GM23248 (cell line): Measurements from ENCODE around the gene MINDY3. TPM values are rescaled to one million over a fixed set of nuclear protein-coding genes. Genes with fewer than 3 reads are reported as not detected.
A peak's percentile ranks its signal among the peaks of the same experiment; 100 is the strongest.

ENCODE experiments used
- DNase-seq: peaks from one replicate; pipeline ENCODE4 v3.0.0-alpha.2; 2015
- H2AFZ ChIP-seq: fragments of 200-600 bp; sonication (generic); 2 replicates; pipeline ENCODE4 v1.6.1; 2016; ENCODE audit warnings: antibody characterized with exemption
- H3F3A ChIP-seq: fragments of 200-600 bp; sonication (generic); 2 replicates; pipeline ENCODE4 v1.6.1; 2016; ENCODE audit warnings: mild to moderate bottlenecking, antibody characterized with exemption, mixed run types; ENCODE audit not compliant: insufficient read depth
- H3K27ac ChIP-seq: fragments of 200-600 bp; sonication (generic); 2 replicates; pipeline ENCODE4 v1.5.1; 2016; ENCODE audit warnings: mild to moderate bottlenecking
- H3K27me3 ChIP-seq: fragments of 200-600 bp; sonication (generic); replicated peaks from 2 replicates; pipeline ENCODE4 v1.6.1; 2016; ENCODE audit warnings: mild to moderate bottlenecking; ENCODE audit not compliant: insufficient read depth
- H3K36me3 ChIP-seq: fragments of 200-600 bp; sonication (generic); 2 replicates; pipeline ENCODE4 v1.6.1; 2016; ENCODE audit warnings: low read depth, mild to moderate bottlenecking
- H3K4me1 ChIP-seq: fragments of 200-600 bp; sonication (generic); 2 replicates; pipeline ENCODE4 v1.6.1; 2016; ENCODE audit warnings: mild to moderate bottlenecking; ENCODE audit not compliant: insufficient read depth
- H3K4me2 ChIP-seq: fragments of 200-600 bp; sonication (generic); one replicate; pipeline ENCODE4 v1.6.1; 2016; ENCODE audit warnings: mild to moderate bottlenecking; ENCODE audit not compliant: unreplicated experiment
- H3K4me3 ChIP-seq: fragments of 200-600 bp; sonication (generic); 2 replicates; pipeline ENCODE4 v1.5.1; 2016; ENCODE audit warnings: mild to moderate bottlenecking
- H3K79me2 ChIP-seq: fragments of 200-600 bp; sonication (generic); 2 replicates; pipeline ENCODE4 v1.6.1; 2016; ENCODE audit warnings: mild to moderate bottlenecking; ENCODE audit not compliant: insufficient read depth
- H3K9ac ChIP-seq: fragments of 200-600 bp; sonication (generic); 2 replicates; pipeline ENCODE4 v1.6.1; 2016; ENCODE audit warnings: mild to moderate bottlenecking
- H3K9me2 ChIP-seq: fragments of 200-600 bp; sonication (generic); 2 replicates; pipeline ENCODE4 v1.6.1; 2016; ENCODE audit warnings: mixed run types, mild to moderate bottlenecking, moderate library complexity; ENCODE audit not compliant: insufficient read depth
- H3K9me3 ChIP-seq: fragments of 200-600 bp; sonication (generic); one replicate; pipeline ENCODE4 v1.6.1; 2017; ENCODE audit warnings: low read depth
- H4K20me1 ChIP-seq: fragments of 200-600 bp; sonication (generic); 2 replicates; pipeline ENCODE4 v1.6.0; 2016; ENCODE audit not compliant: insufficient read depth
- EZH2 ChIP-seq: fragments of 200-600 bp; sonication (generic); IDR thresholded peaks from 2 replicates; pipeline ENCODE4 v1.6.1; 2018; ENCODE audit warnings: antibody characterized with exemption, mild to moderate bottlenecking; ENCODE audit not compliant: insufficient read depth, poor library complexity, severe bottlenecking
- EZH2phosphoT487 ChIP-seq: fragments of 200-600 bp; sonication (generic); IDR thresholded peaks from 2 replicates; pipeline ENCODE4 v1.6.1; 2018; ENCODE audit warnings: antibody characterized with exemption, moderate library complexity, mild to moderate bottlenecking, low read depth; ENCODE audit not compliant: insufficient read depth
- WGBS, 2 experiments: methylation state at CpG; one replicate each; pipeline ENCODE4 v1.1.6; 2015 to 2017; ENCODE audit warnings: low lambda C conversion rate in 2 of 2, low coverage in 1 of 2; ENCODE audit errors: missing lambda C conversion rate in 2 of 2; 5-methylcytosine and 5-hydroxymethylcytosine counted together
- in situ Hi-C: fragments of 300-500 bp; cut with MboI; formaldehyde crosslinking; loops from 2 replicates; pipeline ENCODE4 v1.15.0; 2020
- polyA plus RNA-seq: library from polyadenylated mRNA; unstranded; fragments of >200 nt; fragmentation: Nextera tagmentation; extraction: Ambion mirVana; gene quantifications from 2 replicates; pipeline ENCODE4 v1.2.1, GENCODE V29; 2016
- total RNA-seq: library from RNA; depleted of rRNA; stranded (reverse); fragments of >200 nt; shearing (Covaris generic); gene quantifications from 2 replicates; pipeline ENCODE4 v1.2.3, GENCODE V29; 2014

The MINDY3 gene
- total and polyA plus RNA-seq, 2 experiments from 2014 or later, result 37.2 to 43.1 TPM

DNA sequence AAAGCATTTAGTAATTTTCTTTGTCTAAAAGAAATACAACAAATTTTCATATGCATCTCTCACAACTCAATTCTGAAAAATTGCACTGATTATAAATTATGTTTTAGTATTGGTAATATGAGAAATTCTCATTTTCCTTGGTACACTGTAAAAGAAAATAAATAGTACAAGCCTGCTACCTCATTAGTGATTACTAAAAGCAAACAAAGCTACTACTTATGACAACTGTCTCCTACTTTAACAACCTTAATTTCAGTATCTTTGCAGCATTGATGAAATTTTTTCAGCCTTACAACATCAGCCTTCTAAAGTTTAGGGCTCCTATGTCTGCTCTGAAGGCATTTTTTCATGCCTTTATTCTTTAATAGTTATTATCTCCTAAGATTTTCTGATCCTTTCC lies 65.7 kb downstream of the MINDY3 start:
- TF ChIP-seq EZH2 (no peak), EZH2phosphoT487 (no peak)
- Histone ChIP-seq H4K20me1 (no peaks in the 10 kb centered on the region), H3K9me3 (no peaks in the 10 kb centered on the region), H2AFZ (no peak overlapping the region), H3F3A (peaks cover 40% of the 10 kb centered on the region), H3K79me2 (peaks cover 6% of the 10 kb centered on the region; the same call in 1 of the 2 replicates), H3K27me3 (no peaks in the 10 kb centered on the region), H3K9me2 (no peaks in the 10 kb centered on the region), H3K27ac (no peak overlapping the region), H3K4me1 (peaks cover 32% of the 10 kb centered on the region), H3K4me2 (no peak overlapping the region), H3K36me3 (peaks cover 20% of the 10 kb centered on the region), H3K4me3 (no peak overlapping the region), H3K9ac (no peak overlapping the region)
- in situ Hi-C loops, result no loop called here
- DNase-seq, result no peak

DNA sequence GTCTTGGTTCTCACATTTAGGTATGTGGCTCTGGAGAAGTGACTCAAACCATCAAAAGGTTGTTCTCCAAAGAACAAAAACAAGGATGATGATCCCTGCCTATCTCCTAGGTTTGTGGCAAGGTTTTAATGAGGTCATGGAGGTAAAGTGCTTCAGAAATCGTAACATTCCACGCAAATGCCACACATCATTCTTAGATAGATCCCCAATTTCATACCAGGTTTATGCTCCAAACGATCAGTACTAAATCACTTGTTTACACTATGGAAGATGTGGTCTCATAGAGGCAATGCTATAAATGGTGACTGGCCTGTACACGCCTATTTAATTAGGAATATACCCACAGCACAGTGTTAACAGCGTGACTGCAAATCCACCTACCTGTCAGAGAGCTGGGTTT lies 66.6 kb downstream of the MINDY3 start:
- H3K27me3 ChIP-seq, result no peaks in the 10 kb centered on the region
- 0 out of 2 replicates have a peak, but pooled peaks cover 3% of the 10 kb centered on the region for H3K79me2 ChIP-seq
- H3K9me2 ChIP-seq, result no peaks in the 10 kb centered on the region
- H3K4me3 ChIP-seq, result no peak overlapping the region
- peaks cover 49% of the 10 kb centered on the region for H3F3A ChIP-seq
- DNase-seq, result no peak
- no peak overlapping the region for H3K4me2 ChIP-seq
- in situ Hi-C loops, result no loop called here
- H3K4me1 ChIP-seq, result peaks cover 38% of the 10 kb centered on the region
- no peak for TF ChIP-seq EZH2
- TF ChIP-seq EZH2phosphoT487, result no peak
- H3K36me3 ChIP-seq, result peaks cover 20% of the 10 kb centered on the region
- no peak overlapping the region for H3K9ac ChIP-seq
- WGBS, 2 experiments, result 90 to 94% methylated on average over 5 of the region's 5 CpGs
- H2AFZ ChIP-seq, result no peak overlapping the region
- H4K20me1 ChIP-seq, result no peaks in the 10 kb centered on the region
- no peaks in the 10 kb centered on the region for H3K9me3 ChIP-seq
- H3K27ac ChIP-seq, result no peak overlapping the region

DNA sequence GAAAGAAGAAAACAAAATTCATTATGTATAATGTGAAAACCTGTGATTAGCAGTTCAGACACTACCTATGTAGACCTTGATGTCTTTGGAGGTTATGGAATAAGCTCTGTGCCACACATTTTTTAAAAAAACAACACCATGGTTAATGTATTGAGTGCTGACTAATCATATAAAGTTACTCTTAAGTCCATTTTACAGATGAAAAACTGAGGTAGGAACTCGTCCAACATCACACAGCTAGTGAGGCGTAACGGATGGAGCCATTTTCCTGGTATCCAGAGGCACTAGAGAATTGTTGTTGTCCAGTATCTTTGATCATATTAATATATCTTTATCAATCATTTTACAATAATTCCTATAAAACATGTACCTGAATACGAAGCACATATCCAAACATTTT lies 67.5 kb downstream of the MINDY3 start:
- 96 to 97% methylated on average over 4 of the region's 4 CpGs for WGBS, 2 experiments
- Histone ChIP-seq H3K27me3 (no peaks in the 10 kb centered on the region), H3K9me2 (no peaks in the 10 kb centered on the region), H3K27ac (no peak overlapping the region), H3K4me1 (peaks cover 38% of the 10 kb centered on the region), H3K4me3 (no peak overlapping the region), H3K36me3 (peaks cover 20% of the 10 kb centered on the region), H4K20me1 (no peaks in the 10 kb centered on the region), H3K4me2 (no peak overlapping the region), H2AFZ (no peak overlapping the region), H3K79me2 (peaks cover 5% of the 10 kb centered on the region; the same call in 1 of the 2 replicates), H3K9me3 (no peaks in the 10 kb centered on the region), H3F3A (peaks cover 53% of the 10 kb centered on the region), H3K9ac (no peak overlapping the region)
- DNase-seq, result no peak
- in situ Hi-C loops, result no loop called here
- TF ChIP-seq EZH2phosphoT487 (no peak), EZH2 (no peak)

DNA sequence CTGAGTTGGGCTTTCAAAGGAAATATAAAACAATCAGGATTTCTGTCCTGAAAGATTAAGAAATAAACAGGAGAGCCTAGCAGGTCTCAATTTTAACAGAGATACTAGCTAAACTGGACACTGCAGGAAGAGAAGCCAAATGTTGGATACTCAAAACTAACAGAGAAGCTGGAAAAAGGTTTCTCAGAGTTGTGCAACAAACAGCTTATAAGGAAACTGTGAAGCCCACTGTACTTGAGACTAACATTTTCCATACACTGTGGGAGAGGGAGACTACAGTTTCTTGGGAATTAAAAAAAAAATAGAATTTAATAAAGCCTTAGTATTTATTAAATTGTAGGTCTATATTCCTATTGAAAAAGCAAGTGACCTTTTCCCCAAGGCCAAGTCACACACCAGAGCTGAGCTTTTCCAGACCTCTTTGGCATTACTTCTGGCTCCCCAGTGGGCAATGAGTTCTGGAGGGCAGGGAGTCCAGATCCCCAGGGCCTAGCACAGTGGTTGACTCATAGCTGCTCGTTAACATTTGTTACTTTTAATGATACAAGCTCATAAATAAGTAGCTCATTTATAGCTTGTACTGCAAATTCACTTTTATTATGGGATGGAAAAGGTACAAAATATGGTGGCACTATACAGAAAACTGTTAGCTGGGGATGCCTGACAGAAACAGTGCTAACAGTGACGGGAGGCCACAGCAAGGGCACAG lies 68.3 kb downstream of the MINDY3 start:
- 9 to 12% methylated on average over 2 of the region's 2 CpGs for WGBS, 2 experiments
- in situ Hi-C loops, result no loop called here

More for the DNA sequence above, 68.3 kb downstream of the MINDY3 start:
- H3K4me2 ChIP-seq, result peak overlapping the region; percentile 34
- H3K4me1 ChIP-seq, result peaks cover 38% of the 10 kb centered on the region
- peak overlapping the region; percentile 29 for H3K27ac ChIP-seq
- peaks cover 5% of the 10 kb centered on the region; the same call in 1 of the 2 replicates for H3K79me2 ChIP-seq
- H2AFZ ChIP-seq, result no peak overlapping the region
- H3K9me3 ChIP-seq, result no peaks in the 10 kb centered on the region
- peaks cover 20% of the 10 kb centered on the region for H3K36me3 ChIP-seq
- H3K4me3 ChIP-seq, result no peak overlapping the region
- peaks cover 53% of the 10 kb centered on the region for H3F3A ChIP-seq
- no peaks in the 10 kb centered on the region for H4K20me1 ChIP-seq
- H3K9ac ChIP-seq, result no peak overlapping the region
- no peaks in the 10 kb centered on the region for H3K27me3 ChIP-seq
- H3K9me2 ChIP-seq, result no peaks in the 10 kb centered on the region
- DNase-seq, result peak; percentile 61
- TF ChIP-seq EZH2phosphoT487 (no peak), EZH2 (no peak)
